GM12873 (cell line): ENCODE data around the gene RAPGEF4.

Experiments
- CTCF ChIP-seq: IDR thresholded peaks from 2 replicates; pipeline ENCODE4 v1.5.1; 2012; ENCODE audit warnings: low read depth, mild to moderate bottlenecking, moderate library complexity, low read length, control low read depth; ENCODE audit not compliant: insufficient read depth; ENCODE audit errors: missing control alignments

The RAPGEF4 gene

GRCh38 chr2:172944022-172944793 lies 208.6 kb downstream of the RAPGEF4 start:
- TF ChIP-seq CTCF: no peak

GRCh38 chr2:172944794-172945509 lies 209.3 kb downstream of the RAPGEF4 start:
- no peak for TF ChIP-seq CTCF

GRCh38 chr2:172945510-172945850 lies 209.8 kb downstream of the RAPGEF4 start:
- TF ChIP-seq CTCF: no peak

GRCh38 chr2:172947461-172948153 lies 212.0 kb downstream of the RAPGEF4 start:
- TF ChIP-seq CTCF: no peak

GRCh38 chr2:172949522-172949921 lies 213.9 kb downstream of the RAPGEF4 start:
- TF ChIP-seq CTCF: no peak

- TF ChIP-seq CTCF: no peak
Observed at GRCh38 chr2:172950565-172950964, 214.9 kb downstream of the RAPGEF4 start.

GRCh38 chr2:172951554-172951953 lies 215.9 kb downstream of the RAPGEF4 start:
- no peak for TF ChIP-seq CTCF
